HEK293 (cell line): Measurements from ENCODE around the gene SLC38A4.
A peak's percentile ranks its signal among the peaks of the same experiment; 100 is the strongest.

Experiments used
- CTCF ChIA-PET: fragments of 350-600 bp; formaldehyde crosslinking; extraction: SDS; loops from one replicate; lab custom pipeline; 2021; ENCODE audit warnings: antibody characterized with exemption; lab: Yijun Ruan, JAX
- POLR2A ChIA-PET: fragments of 300-600 bp; formaldehyde crosslinking; extraction: SDS; loops from one replicate; lab custom pipeline; 2020; ENCODE audit warnings: antibody characterized with exemption, inconsistent platforms; lab: Yijun Ruan, JAX
- H3K27ac ChIP-seq: fragments of 200-500 bp; sonication (Bioruptor generic); 2 replicates; pipeline ENCODE4 v1.5.1; 2014; ENCODE audit warnings: low read depth, low read length, control low read depth, inconsistent platforms; ENCODE audit errors: extremely low read depth
- H3K36me3 ChIP-seq, 2 experiments: fragments of 200-500 bp in 1 of 2; sonication (Bioruptor generic) in 1 of 2; 1 replicate in 1 of 2; 2 replicates in 1 of 2; pipeline ENCODE4 v1.5.1; 2014 to 2017; ENCODE audit warnings: inconsistent platforms in 2 of 2, low read length in 2 of 2; ENCODE audit not compliant: control insufficient read depth in 2 of 2, insufficient read depth in 1 of 2
- H3K4me1 ChIP-seq: fragments of 200-500 bp; sonication (Bioruptor generic); 2 replicates; pipeline ENCODE4 v1.5.1; 2014; ENCODE audit warnings: mild to moderate bottlenecking, low read length, inconsistent platforms; ENCODE audit not compliant: control insufficient read depth, insufficient read depth
- H3K4me3 ChIP-seq: 2 replicates; pipeline ENCODE4 v1.5.1; 2011; ENCODE audit warnings: low read depth, mild to moderate bottlenecking, control low read depth, low read length, moderate library complexity
- H3K9me3 ChIP-seq: fragments of 200-500 bp; sonication (Bioruptor generic); 2 replicates; pipeline ENCODE4 v1.5.1; 2014; ENCODE audit warnings: low read depth, low read length, inconsistent platforms; ENCODE audit not compliant: control insufficient read depth, insufficient read depth
- ELK4 ChIP-seq: IDR thresholded peaks from 2 replicates; pipeline ENCODE4 v1.6.1; 2011; ENCODE audit warnings: mild to moderate bottlenecking, low read depth, low read length, borderline replicate concordance
- HOXD13 ChIP-seq: sonication (generic); formaldehyde crosslinking; IDR thresholded peaks from 2 replicates; pipeline ENCODE4 v1.8.0; 2022; ENCODE audit warnings: missing genetic modification reagents, borderline replicate concordance
- KLF1 ChIP-seq: fragments of 450-650 bp; formaldehyde crosslinking; IDR thresholded peaks from 2 replicates; pipeline ENCODE4 v1.5.1; 2016; ENCODE audit warnings: missing biosample characterization, missing genetic modification characterization
- KLF16 ChIP-seq: fragments of 450-650 bp; formaldehyde crosslinking; IDR thresholded peaks from 2 replicates; pipeline ENCODE4 v1.5.1; 2017; ENCODE audit warnings: missing biosample characterization, missing genetic modification characterization
- KLF9 ChIP-seq: fragments of 450-650 bp; formaldehyde crosslinking; IDR thresholded peaks from 2 replicates; pipeline ENCODE4 v1.5.1; 2016; ENCODE audit warnings: missing biosample characterization, missing genetic modification characterization, low read depth
- PRDM6 ChIP-seq: fragments of 450-650 bp; formaldehyde crosslinking; IDR thresholded peaks from 2 replicates; pipeline ENCODE4 v1.5.1; 2017; ENCODE audit warnings: missing biosample characterization, missing genetic modification characterization
- REPIN1 ChIP-seq: fragments of 450-650 bp; formaldehyde crosslinking; IDR thresholded peaks from 2 replicates; pipeline ENCODE4 v1.5.1; 2017; ENCODE audit warnings: missing biosample characterization, missing genetic modification characterization, low read depth
- ZBTB48 ChIP-seq: fragments of 450-650 bp; formaldehyde crosslinking; IDR thresholded peaks from 2 replicates; pipeline ENCODE4 v1.5.1; 2016; ENCODE audit warnings: missing biosample characterization, missing genetic modification characterization
- ZFP37 ChIP-seq: fragments of 450-650 bp; formaldehyde crosslinking; IDR thresholded peaks from 2 replicates; pipeline ENCODE4 v1.5.1; 2016; ENCODE audit warnings: missing biosample characterization, missing genetic modification characterization
- ZNF223 ChIP-seq: fragments of 450-650 bp; formaldehyde crosslinking; IDR thresholded peaks from 2 replicates; pipeline ENCODE4 v1.5.1; 2016; ENCODE audit warnings: missing biosample characterization, missing genetic modification characterization
- ZNF239 ChIP-seq: fragments of 450-650 bp; formaldehyde crosslinking; IDR thresholded peaks from 2 replicates; pipeline ENCODE4 v1.5.1; 2016; ENCODE audit warnings: missing biosample characterization, missing genetic modification characterization
- ZNF302 ChIP-seq: fragments of 450-650 bp; formaldehyde crosslinking; IDR thresholded peaks from 2 replicates; pipeline ENCODE4 v1.5.1; 2016; ENCODE audit warnings: missing biosample characterization, missing genetic modification characterization, low read depth
- ZNF341 ChIP-seq: fragments of 450-650 bp; formaldehyde crosslinking; IDR thresholded peaks from 2 replicates; pipeline ENCODE4; 2016; ENCODE audit warnings: low read depth, missing biosample characterization, missing genetic modification characterization
- ZNF354C ChIP-seq: fragments of 450-650 bp; formaldehyde crosslinking; IDR thresholded peaks from 2 replicates; pipeline ENCODE4 v1.5.1; 2016; ENCODE audit warnings: missing biosample characterization, missing genetic modification characterization, low read depth, borderline replicate concordance
- ZNF398 ChIP-seq: fragments of 450-650 bp; formaldehyde crosslinking; IDR thresholded peaks from 2 replicates; pipeline ENCODE4 v1.5.1; 2017; ENCODE audit warnings: missing biosample characterization, missing genetic modification characterization
- ZNF48 ChIP-seq: fragments of 450-650 bp; formaldehyde crosslinking; IDR thresholded peaks from 2 replicates; pipeline ENCODE4 v1.5.1; 2016; ENCODE audit warnings: missing biosample characterization, missing genetic modification characterization
- ZNF626 ChIP-seq: fragments of 450-650 bp; sonication (Bioruptor Pico); formaldehyde crosslinking; IDR thresholded peaks from 2 replicates; pipeline ENCODE4 v1.5.1; 2018; ENCODE audit warnings: missing biosample characterization, missing genetic modification characterization, inconsistent platforms
- ZNF629 ChIP-seq: fragments of 450-650 bp; formaldehyde crosslinking; IDR thresholded peaks from 2 replicates; pipeline ENCODE4 v1.5.1; 2017; ENCODE audit warnings: missing biosample characterization, missing genetic modification characterization
- ZNF664 ChIP-seq: fragments of 450-650 bp; formaldehyde crosslinking; IDR thresholded peaks from 2 replicates; pipeline ENCODE4 v1.5.1; 2016; ENCODE audit warnings: missing biosample characterization, missing genetic modification characterization
- ZNF747 ChIP-seq: fragments of 450-650 bp; formaldehyde crosslinking; IDR thresholded peaks from 2 replicates; pipeline ENCODE4 v1.5.1; 2016; ENCODE audit warnings: missing biosample characterization, missing genetic modification characterization
- ZNF791 ChIP-seq: fragments of 450-650 bp; formaldehyde crosslinking; IDR thresholded peaks from 2 replicates; pipeline ENCODE4 v1.5.1; 2016; ENCODE audit warnings: missing biosample characterization, missing genetic modification characterization
- ZNF792 ChIP-seq: fragments of 450-650 bp; formaldehyde crosslinking; IDR thresholded peaks from 2 replicates; pipeline ENCODE4 v1.5.1; 2016; ENCODE audit warnings: missing biosample characterization, missing genetic modification characterization
- ZSCAN23 ChIP-seq: fragments of 450-650 bp; formaldehyde crosslinking; IDR thresholded peaks from 2 replicates; pipeline ENCODE4 v1.5.1; 2016; ENCODE audit warnings: missing biosample characterization, missing genetic modification characterization
- ZXDB ChIP-seq: fragments of 450-650 bp; formaldehyde crosslinking; IDR thresholded peaks from 2 replicates; pipeline ENCODE4 v1.5.1; 2016; ENCODE audit warnings: missing biosample characterization, missing genetic modification characterization
- TF ChIP-seq, protein P1 (sequence below): fragments of 450-650 bp; formaldehyde crosslinking; IDR thresholded peaks from 2 replicates; pipeline ENCODE4 v1.5.1; 2016; ENCODE audit warnings: missing biosample characterization, missing genetic modification characterization
- TF ChIP-seq, protein P2 (sequence below): fragments of 450-650 bp; formaldehyde crosslinking; IDR thresholded peaks from 2 replicates; pipeline ENCODE4 v1.5.1; 2016; ENCODE audit warnings: missing biosample characterization, missing genetic modification characterization
- TF ChIP-seq, protein P3 (sequence below): fragments of 450-650 bp; formaldehyde crosslinking; IDR thresholded peaks from 2 replicates; pipeline ENCODE4 v1.5.1; 2016; ENCODE audit warnings: missing biosample characterization, missing genetic modification characterization

The SLC38A4 gene

DNA sequence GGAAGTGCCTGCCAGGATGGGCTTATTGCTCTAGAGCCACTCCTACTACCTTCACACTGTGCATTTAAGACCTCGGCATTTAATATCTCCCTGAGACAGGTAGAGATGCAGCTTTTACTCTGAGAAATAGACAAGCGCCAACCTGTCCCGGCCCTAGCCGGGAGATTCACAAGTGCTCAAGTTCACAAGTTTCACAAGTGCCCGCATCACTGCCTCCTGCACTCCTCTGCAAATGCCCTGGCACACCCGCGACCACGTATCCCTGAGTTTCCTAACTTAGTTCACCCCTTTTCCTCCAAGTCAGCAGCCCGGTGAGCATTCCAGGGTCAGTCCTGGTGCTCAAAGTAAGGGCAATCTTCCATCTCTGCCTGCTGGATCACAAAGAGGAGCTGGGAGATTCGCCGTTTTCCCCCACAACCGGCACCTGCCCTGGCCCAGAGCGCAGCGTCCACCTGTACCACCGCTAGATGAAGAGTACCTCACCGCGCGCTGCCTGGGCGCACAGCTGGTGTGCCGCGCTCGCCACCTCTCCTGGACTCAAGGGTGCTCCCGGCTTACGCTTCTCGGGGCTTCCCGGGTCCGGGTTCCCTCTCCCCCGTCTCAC lies 5.0 kb upstream of the SLC38A4 start:
- CTCF ChIA-PET: interaction anchor here (0.6 kb wide), 1 partner anchor 36 kb away, joined by 7 read pairs; no protein-coding TSS in a partner anchor
- no peaks in the 10 kb centered on the region for H3K4me1 ChIP-seq
- H3K27ac ChIP-seq: no peak overlapping the region; the same call in 1 of the 2 replicates
- H3K4me3 ChIP-seq: peak overlapping the region; percentile 16
- H3K9me3 ChIP-seq: no peaks in the 10 kb centered on the region
- TF ChIP-seq ZBTB48 (tag by site-specific recombination): no peak
- TF ChIP-seq HOXD13: no peak
- TF ChIP-seq ZNF664 (tag by site-specific recombination): no peak
- no peak for TF ChIP-seq ZNF223 (tag by site-specific recombination)
- no peak for TF ChIP-seq ZNF792 (tag by site-specific recombination)
- no peak for TF ChIP-seq ZXDB (tag by site-specific recombination)
- no peak for TF ChIP-seq ZNF626
- TF ChIP-seq ZNF302: no peak
- TF ChIP-seq, protein P1, sequence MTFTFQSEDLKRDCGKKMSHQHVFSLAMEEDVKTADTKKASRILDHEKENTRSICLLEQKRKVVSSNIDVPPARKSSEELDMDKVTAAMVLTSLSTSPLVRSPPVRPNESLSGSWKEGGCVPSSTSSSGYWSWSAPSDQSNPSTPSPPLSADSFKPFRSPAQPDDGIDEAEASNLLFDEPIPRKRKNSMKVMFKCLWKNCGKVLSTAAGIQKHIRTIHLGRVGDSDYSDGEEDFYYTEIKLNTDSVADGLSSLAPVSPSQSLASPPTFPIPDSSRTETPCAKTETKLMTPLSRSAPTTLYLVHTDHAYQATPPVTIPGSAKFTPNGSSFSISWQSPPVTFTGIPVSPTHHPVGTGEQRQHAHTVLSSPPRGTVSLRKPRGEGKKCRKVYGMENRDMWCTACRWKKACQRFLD (tag by site-specific recombination): no peak
- TF ChIP-seq ZNF354C (tag by site-specific recombination): no peak
- TF ChIP-seq ZNF791 (tag by site-specific recombination): no peak
- no peak for TF ChIP-seq ZNF747 (tag by site-specific recombination)
- no peak for TF ChIP-seq ZNF239 (tag by site-specific recombination)
- TF ChIP-seq ZSCAN23 (tag by site-specific recombination): no peak
- TF ChIP-seq ZNF341 (tag by site-specific recombination): no peak
- TF ChIP-seq ZFP37: no peak
- TF ChIP-seq ELK4: no peak
- TF ChIP-seq, all 188 proteins: peak for 0
- POLR2A ChIA-PET: no interaction called here
- no peaks in the 10 kb centered on the region for H3K36me3 ChIP-seq

DNA sequence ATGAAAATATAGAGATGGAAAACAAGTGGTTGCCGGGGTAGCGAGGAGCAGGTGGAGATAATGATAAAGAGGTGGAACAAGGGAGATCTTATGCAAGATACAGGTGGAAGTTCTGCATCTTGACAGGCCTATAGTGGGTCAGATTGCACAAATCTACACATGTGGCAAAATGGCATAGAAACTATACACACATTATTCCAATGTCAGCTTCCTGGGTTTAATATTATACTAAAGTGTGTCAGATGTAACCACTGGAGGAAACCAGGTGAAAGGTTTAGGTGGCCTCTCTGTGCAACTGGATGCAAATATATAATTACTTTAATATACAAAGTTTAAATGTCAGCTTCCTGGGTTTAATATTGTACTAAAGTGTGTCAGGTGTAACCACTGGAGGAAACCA lies 1.1 kb downstream of the SLC38A4 start:
- H3K9me3 ChIP-seq: no peaks in the 10 kb centered on the region
- H3K4me1 ChIP-seq: no peaks in the 10 kb centered on the region
- ChIA-PET POLR2A (no interaction called here), CTCF (no interaction called here)
- no peak overlapping the region for H3K4me3 ChIP-seq
- no peak overlapping the region for H3K27ac ChIP-seq
- no peaks in the 10 kb centered on the region for H3K36me3 ChIP-seq
- TF ChIP-seq ZNF629: no peak
- TF ChIP-seq, protein P2, sequence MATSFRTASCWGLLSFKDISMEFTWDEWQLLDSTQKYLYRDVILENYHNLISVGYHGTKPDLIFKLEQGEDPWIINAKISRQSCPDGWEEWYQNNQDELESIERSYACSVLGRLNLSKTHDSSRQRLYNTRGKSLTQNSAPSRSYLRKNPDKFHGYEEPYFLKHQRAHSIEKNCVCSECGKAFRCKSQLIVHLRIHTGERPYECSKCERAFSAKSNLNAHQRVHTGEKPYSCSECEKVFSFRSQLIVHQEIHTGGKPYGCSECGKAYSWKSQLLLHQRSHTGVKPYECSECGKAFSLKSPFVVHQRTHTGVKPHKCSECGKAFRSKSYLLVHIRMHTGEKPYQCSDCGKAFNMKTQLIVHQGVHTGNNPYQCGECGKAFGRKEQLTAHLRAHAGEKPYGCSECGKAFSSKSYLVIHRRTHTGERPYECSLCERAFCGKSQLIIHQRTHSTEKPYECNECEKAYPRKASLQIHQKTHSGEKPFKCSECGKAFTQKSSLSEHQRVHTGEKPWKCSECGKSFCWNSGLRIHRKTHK (tag by site-specific recombination): no peak
- TF ChIP-seq REPIN1 (tag by site-specific recombination): no peak
- TF ChIP-seq KLF9: no peak
- TF ChIP-seq ZNF398 (tag by site-specific recombination): no peak
- TF ChIP-seq, protein P3, sequence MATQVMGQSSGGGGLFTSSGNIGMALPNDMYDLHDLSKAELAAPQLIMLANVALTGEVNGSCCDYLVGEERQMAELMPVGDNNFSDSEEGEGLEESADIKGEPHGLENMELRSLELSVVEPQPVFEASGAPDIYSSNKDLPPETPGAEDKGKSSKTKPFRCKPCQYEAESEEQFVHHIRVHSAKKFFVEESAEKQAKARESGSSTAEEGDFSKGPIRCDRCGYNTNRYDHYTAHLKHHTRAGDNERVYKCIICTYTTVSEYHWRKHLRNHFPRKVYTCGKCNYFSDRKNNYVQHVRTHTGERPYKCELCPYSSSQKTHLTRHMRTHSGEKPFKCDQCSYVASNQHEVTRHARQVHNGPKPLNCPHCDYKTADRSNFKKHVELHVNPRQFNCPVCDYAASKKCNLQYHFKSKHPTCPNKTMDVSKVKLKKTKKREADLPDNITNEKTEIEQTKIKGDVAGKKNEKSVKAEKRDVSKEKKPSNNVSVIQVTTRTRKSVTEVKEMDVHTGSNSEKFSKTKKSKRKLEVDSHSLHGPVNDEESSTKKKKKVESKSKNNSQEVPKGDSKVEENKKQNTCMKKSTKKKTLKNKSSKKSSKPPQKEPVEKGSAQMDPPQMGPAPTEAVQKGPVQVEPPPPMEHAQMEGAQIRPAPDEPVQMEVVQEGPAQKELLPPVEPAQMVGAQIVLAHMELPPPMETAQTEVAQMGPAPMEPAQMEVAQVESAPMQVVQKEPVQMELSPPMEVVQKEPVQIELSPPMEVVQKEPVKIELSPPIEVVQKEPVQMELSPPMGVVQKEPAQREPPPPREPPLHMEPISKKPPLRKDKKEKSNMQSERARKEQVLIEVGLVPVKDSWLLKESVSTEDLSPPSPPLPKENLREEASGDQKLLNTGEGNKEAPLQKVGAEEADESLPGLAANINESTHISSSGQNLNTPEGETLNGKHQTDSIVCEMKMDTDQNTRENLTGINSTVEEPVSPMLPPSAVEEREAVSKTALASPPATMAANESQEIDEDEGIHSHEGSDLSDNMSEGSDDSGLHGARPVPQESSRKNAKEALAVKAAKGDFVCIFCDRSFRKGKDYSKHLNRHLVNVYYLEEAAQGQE (tag by site-specific recombination): no peak
- no peak for TF ChIP-seq PRDM6 (tag by site-specific recombination)
- no peak for TF ChIP-seq KLF16 (tag by site-specific recombination)
- no peak for TF ChIP-seq ZNF48 (tag by site-specific recombination)
- TF ChIP-seq KLF1: no peak
